MCF 10A (cell line): ENCODE data around the gene PARD3. TPM values are rescaled to one million over a fixed set of nuclear protein-coding genes. Genes with fewer than 3 reads are reported as not detected.

Experiments
- BruUV-seq: library from RNA; stranded (reverse); fragments of 400-500 nt; replicated peaks from 2 replicates; lab custom pipeline; 2021; lab: Mats Ljungman, UMichigan
- CTCF ChIA-PET: fragments of 300-600 bp; sonication (Branson Sonifier 250); formaldehyde crosslinking; extraction: SDS; loops from one replicate; lab custom pipeline; 2021; ENCODE audit warnings: antibody characterized with exemption, inconsistent platforms; lab: Yijun Ruan, JAX
- POLR2A ChIA-PET: fragments of 300-600, 350-650 bp; sonication (Branson Sonifier 250); formaldehyde crosslinking; extraction: SDS; loops from one replicate; lab custom pipeline; 2020; ENCODE audit warnings: antibody characterized with exemption, inconsistent platforms; lab: Yijun Ruan, JAX
- DNase-seq: peaks from one replicate; pipeline ENCODE4 v3.0.0-alpha.2; 2018; ENCODE audit not compliant: unreplicated experiment
- H3K27ac Mint-ChIP-seq: one replicate; pipeline ENCODE4 v1.8.0; 2022; ENCODE audit warnings: mild to moderate bottlenecking, low read depth, mixed read lengths; ENCODE audit not compliant: unreplicated experiment
- H3K27me3 Mint-ChIP-seq: one replicate; pipeline ENCODE4 v1.8.0; 2022; ENCODE audit warnings: mixed read lengths; ENCODE audit not compliant: insufficient read depth, unreplicated experiment
- H3K36me3 Mint-ChIP-seq: one replicate; pipeline ENCODE4 v1.8.0; 2022; ENCODE audit warnings: mild to moderate bottlenecking, moderate library complexity, mixed read lengths; ENCODE audit not compliant: insufficient read depth, unreplicated experiment
- H3K4me1 Mint-ChIP-seq: one replicate; pipeline ENCODE4 v1.8.0; 2022; ENCODE audit warnings: mixed read lengths; ENCODE audit not compliant: insufficient read depth, unreplicated experiment
- H3K4me3 Mint-ChIP-seq: one replicate; pipeline ENCODE4 v1.8.0; 2022; ENCODE audit warnings: mild to moderate bottlenecking, moderate library complexity, mixed read lengths; ENCODE audit not compliant: unreplicated experiment
- H3K9me3 Mint-ChIP-seq: one replicate; pipeline ENCODE4 v1.8.0; 2022; ENCODE audit warnings: mixed read lengths; ENCODE audit not compliant: unreplicated experiment
- intact Hi-C: fragments of 100-400 bp; cut with micrococcal nuclease; formaldehyde crosslinking; loops from 2 replicates; pipeline ENCODE4 v1.14.1; 2022
- total RNA-seq: library from RNA; stranded (reverse); gene quantifications from 2 replicates; pipeline ENCODE4 v1.2.3, GENCODE V29; 2022
- TF ChIP-seq, protein P1 (sequence below): fragments of 200-600 bp; IDR thresholded peaks from one replicate; pipeline ENCODE4 v1.8.0; 2022; ENCODE audit warnings: antibody characterized with exemption, mild to moderate bottlenecking; ENCODE audit not compliant: unreplicated experiment

The PARD3 gene
- total RNA-seq, 1 experiment from 2014 or later, result 70.0 TPM

DNA sequence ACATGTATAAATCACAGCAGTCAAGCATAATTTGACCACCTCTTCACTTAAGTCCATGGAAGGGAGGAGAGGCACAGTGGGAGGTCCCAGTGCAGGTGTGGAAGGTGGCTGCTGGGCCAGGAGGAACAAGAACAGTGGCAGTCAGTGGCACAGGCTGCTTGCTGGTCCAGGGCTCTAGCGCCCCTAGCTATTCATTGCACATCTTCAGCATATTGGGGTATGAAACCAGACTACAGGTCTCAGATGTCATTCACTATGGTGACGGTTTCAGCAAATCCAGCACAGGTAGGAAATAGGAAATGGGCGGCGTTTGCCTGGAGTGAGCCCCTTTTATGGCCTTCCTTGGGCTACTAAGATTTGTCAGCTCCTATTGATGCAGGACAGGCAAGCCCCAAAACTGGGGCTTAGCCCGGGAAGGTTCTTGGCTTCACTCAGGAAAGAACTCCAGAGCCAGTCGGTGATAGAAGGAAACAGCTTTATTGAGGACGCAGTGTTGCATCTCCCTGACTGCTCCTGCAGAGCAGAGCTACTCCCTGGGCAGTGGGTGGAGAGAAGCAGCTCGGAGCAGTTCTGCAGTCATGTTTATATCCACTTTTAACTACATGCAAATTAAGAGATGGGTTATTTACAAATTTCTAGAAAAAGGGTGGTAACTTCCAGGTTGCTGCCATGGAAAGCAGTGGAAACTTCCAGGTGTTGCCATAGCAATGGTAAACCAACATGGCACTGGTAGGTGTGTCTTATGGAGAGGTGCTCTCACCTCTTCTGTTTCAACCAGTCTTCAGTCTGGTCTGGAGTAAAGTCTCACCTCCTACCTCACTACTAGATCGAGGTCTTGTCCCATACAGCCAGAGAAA lies 608.8 kb downstream of the PARD3 start:
- no peak for DNase-seq
- Mint-ChIP-seq H3K4me3 (no peak overlapping the region), H3K9me3 (no peaks in the 10 kb centered on the region), H3K27ac (no peak overlapping the region), H3K4me1 (no peaks in the 10 kb centered on the region), H3K27me3 (no peaks in the 10 kb centered on the region), H3K36me3 (peaks cover 6% of the 10 kb centered on the region)
- TF ChIP-seq, protein P1, sequence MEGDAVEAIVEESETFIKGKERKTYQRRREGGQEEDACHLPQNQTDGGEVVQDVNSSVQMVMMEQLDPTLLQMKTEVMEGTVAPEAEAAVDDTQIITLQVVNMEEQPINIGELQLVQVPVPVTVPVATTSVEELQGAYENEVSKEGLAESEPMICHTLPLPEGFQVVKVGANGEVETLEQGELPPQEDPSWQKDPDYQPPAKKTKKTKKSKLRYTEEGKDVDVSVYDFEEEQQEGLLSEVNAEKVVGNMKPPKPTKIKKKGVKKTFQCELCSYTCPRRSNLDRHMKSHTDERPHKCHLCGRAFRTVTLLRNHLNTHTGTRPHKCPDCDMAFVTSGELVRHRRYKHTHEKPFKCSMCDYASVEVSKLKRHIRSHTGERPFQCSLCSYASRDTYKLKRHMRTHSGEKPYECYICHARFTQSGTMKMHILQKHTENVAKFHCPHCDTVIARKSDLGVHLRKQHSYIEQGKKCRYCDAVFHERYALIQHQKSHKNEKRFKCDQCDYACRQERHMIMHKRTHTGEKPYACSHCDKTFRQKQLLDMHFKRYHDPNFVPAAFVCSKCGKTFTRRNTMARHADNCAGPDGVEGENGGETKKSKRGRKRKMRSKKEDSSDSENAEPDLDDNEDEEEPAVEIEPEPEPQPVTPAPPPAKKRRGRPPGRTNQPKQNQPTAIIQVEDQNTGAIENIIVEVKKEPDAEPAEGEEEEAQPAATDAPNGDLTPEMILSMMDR, result no peak
- ChIA-PET CTCF (no interaction called here), POLR2A (no interaction called here)
- intact Hi-C loops, result no loop called here
- BruUV-seq, result no TSS peak

DNA sequence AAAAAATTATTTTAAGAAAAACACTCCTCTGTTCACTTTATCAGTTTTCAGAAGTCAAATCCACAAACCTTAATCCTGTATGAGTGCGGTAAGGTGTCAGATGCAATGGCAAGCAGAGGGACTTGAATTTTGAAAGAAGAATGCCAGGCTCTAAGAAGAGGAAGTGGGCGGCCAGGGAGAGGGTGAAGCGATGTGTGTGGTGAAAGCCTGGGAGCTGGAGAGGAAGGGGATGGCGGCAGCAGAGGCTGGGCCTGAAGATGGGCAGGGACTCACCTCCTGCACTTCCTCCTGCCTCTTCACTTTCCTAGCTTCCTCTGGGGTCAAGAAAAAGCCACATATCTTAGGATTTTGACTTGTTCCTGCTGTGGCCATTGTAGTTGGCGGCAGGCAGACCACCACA lies 609.6 kb downstream of the PARD3 start:
- Mint-ChIP-seq H3K4me3 (no peak overlapping the region), H3K27me3 (no peaks in the 10 kb centered on the region), H3K36me3 (peaks cover 6% of the 10 kb centered on the region), H3K4me1 (no peaks in the 10 kb centered on the region), H3K9me3 (no peaks in the 10 kb centered on the region), H3K27ac (no peak overlapping the region)
- DNase-seq, result no peak
- TF ChIP-seq, protein P1, result no peak
- BruUV-seq, result no TSS peak
- intact Hi-C loops, result no loop called here
- ChIA-PET CTCF (no interaction called here), POLR2A (no interaction called here)

DNA sequence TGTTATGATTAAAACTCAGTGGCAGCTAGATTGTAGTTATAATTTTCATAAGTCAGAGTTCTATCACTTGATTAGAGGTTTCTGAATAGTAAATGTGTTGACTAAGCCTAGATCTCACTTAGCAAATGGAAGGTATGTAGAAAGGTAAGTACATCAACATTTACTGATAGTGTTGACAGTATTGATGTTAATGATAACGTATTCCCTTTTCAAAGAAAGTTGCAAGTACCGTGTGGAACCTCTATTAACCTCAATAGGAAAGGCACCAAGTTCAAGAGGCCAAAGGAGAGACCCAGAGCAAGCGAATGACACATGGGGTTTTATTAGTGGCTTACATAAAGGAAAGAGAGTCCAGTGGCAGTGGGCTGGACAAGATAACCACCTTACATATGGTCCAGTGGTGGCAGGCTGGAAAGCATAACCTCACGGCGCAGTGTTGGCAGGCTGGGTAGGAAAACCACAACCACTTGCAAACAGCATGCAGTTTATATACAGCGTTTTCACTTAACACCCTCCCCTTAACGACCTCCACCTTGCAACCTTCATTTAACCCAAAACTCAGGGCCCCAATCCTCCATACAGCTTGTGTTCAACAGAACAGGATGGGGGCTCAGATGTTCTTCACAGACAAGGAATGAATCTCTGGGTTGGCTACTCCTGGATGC lies 611.0 kb downstream of the PARD3 start:
- Mint-ChIP-seq H3K9me3 (no peaks in the 10 kb centered on the region), H3K27me3 (no peaks in the 10 kb centered on the region), H3K27ac (no peak overlapping the region), H3K36me3 (peaks cover 3% of the 10 kb centered on the region), H3K4me3 (no peak overlapping the region), H3K4me1 (no peaks in the 10 kb centered on the region)
- TF ChIP-seq, protein P1, result no peak
- BruUV-seq, result no TSS peak
- no peak for DNase-seq
- POLR2A ChIA-PET, result no interaction called here
- intact Hi-C loops, result no loop called here
- CTCF ChIA-PET, result no interaction called here

DNA sequence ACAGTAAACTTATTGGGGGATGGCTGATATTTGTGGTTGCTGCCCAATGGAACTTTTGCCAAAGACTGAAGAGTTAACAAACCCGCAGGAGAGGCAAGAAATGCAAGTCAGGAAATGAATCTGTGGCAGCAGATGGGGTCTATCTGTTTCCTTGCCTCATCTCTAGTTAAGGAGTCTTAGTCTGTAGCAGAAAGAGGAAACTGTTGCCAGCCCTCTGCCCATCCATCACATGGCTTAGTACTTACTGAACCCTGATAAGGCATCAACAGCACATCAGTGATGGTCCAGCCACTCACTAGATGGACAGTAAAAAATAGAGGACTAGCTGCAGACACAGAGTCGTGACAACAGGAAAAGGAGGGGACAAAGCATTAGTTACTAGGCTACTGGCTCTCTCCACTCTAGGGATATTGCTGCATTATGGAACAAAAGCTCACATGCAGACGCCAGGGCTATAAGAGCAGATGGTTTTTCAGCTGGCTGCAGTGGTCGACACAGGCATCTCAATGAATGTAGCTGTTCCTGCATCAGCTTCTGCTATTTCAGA lies 614.7 kb downstream of the PARD3 start:
- Mint-ChIP-seq H3K4me3 (no peak overlapping the region), H3K27ac (no peak overlapping the region), H3K4me1 (no peaks in the 10 kb centered on the region), H3K9me3 (no peaks in the 10 kb centered on the region), H3K36me3 (peaks cover 5% of the 10 kb centered on the region), H3K27me3 (no peaks in the 10 kb centered on the region)
- ChIA-PET CTCF (interaction anchor here (0.6 to 1.2 kb wide), 2 partner anchors 144 to 180 kb away, joined by 3 to 4 read pairs; no protein-coding TSS in a partner anchor), POLR2A (no interaction called here)
- TF ChIP-seq, protein P1, result no peak
- no peak for DNase-seq
- intact Hi-C loops, result no loop called here
- no TSS peak for BruUV-seq
